ENCODE measurements around the gene ZNF469. TPM values are rescaled to one million over a fixed set of nuclear protein-coding genes. Genes with fewer than 3 reads are reported as not detected.

Gene ZNF469
- total and polyA plus RNA-seq, 8 donors: 1.4 to 5.5 (median 2.6) TPM

- Histone ChIP-seq H3K4me3 (no peak overlapping the region), H3K36me3 (no peaks in the 10 kb centered on the region), H3K27me3 (peaks cover 0 to 3% of the 10 kb centered on the region in 2 donors), H3K4me1 (no peaks in the 10 kb centered on the region), H3K9me3 (no peaks in the 10 kb centered on the region), H3K27ac (no peak overlapping the region)
- intact Hi-C loops (cut with DNase I): no loop called here
- no peak for DNase-seq
- ATAC-seq: no peak
- no peak for TF ChIP-seq CTCF (IDR thresholded peaks at IDR 0.05)
Observed at GRCh38 chr16:88398170-88398873, 15.6 kb downstream of the ZNF469 start.

- DNase-seq (no peak), ATAC-seq (no peak)
- no peak for TF ChIP-seq CTCF (IDR thresholded peaks at IDR 0.05)
- Histone ChIP-seq H3K4me3 (no peak overlapping the region), H3K27ac (no peak overlapping the region), H3K4me1 (no peaks in the 10 kb centered on the region), H3K27me3 (peaks cover 0 to 3% of the 10 kb centered on the region in 2 donors), H3K9me3 (no peaks in the 10 kb centered on the region), H3K36me3 (no peaks in the 10 kb centered on the region)
- intact Hi-C loops (cut with DNase I): no loop called here
Observed at GRCh38 chr16:88398874-88399178, 16.1 kb downstream of the ZNF469 start.

- no peak for TF ChIP-seq CTCF (IDR thresholded peaks at IDR 0.05)
- ATAC-seq: no peak
Observed at GRCh38 chr16:88400186-88400585, 17.4 kb downstream of the ZNF469 start.

GRCh38 chr16:88401604-88402246, 19.0 kb downstream of the ZNF469 start:
- DNase-seq (no peak), ATAC-seq (no peak)
- Histone ChIP-seq H3K36me3 (no peaks in the 10 kb centered on the region), H3K9me3 (no peaks in the 10 kb centered on the region), H3K27ac (no peak overlapping the region), H3K27me3 (peaks cover 0 to 22% of the 10 kb centered on the region in 2 donors), H3K4me3 (no peak overlapping the region), H3K4me1 (peaks cover 0 to 4% of the 10 kb centered on the region in 2 donors)
- no peak for TF ChIP-seq CTCF (IDR thresholded peaks at IDR 0.05)
- intact Hi-C loops (cut with DNase I): no loop called here

More at GRCh38 chr16:88400186-88400585, 17.4 kb downstream of the ZNF469 start:
- no peaks in the 10 kb centered on the region for H3K9me3 ChIP-seq
- DNase-seq: no peak
- H3K4me1 ChIP-seq: no peaks in the 10 kb centered on the region
- no peak overlapping the region for H3K4me3 ChIP-seq
- no peak overlapping the region for H3K27ac ChIP-seq
- no peaks in the 10 kb centered on the region for H3K36me3 ChIP-seq
- intact Hi-C loops (cut with DNase I): no loop called here
- H3K27me3 ChIP-seq: peaks cover 0 to 12% of the 10 kb centered on the region in 2 donors

DNA sequence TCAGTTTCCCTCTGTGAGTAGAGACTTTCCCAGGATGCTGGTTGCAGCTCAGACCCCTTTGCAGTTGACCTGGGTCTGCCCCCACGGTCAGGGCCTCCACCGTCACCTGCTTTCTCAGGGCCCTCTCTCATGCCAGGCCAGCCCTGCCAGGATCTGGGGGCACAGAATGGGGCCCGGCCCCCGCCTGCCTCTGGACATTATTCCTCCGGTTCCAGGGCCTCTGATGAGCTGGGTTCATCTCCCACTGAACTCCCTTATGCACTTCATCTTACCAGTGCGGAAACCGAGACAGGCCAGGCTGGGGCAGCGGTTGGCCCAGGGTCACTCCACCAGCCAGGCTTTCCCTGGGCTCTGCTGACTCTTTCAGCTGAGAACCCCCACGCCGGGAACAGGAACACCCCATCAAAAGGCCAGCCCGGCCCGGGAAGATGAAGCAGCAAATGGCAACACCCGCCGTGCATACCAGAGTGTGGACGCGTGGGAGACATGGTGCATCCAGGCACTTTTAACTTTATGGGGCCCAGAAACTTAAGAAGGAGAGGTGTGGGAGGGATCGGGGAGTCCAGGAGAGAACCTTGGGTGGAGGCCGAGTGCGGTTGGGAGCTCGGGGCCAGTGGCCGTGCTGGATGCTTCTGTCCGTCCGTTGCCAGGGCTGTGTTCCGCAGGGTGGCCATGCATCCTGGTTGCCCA, 19.9 kb downstream of the ZNF469 start:
- DNase-seq (no peak), ATAC-seq (no peak)
- Histone ChIP-seq H3K27ac (no peak overlapping the region), H3K9me3 (no peaks in the 10 kb centered on the region), H3K4me1 (peaks cover 0 to 7% of the 10 kb centered on the region in 2 donors), H3K27me3 (peaks cover 0 to 30% of the 10 kb centered on the region in 2 donors), H3K4me3 (no peak overlapping the region), H3K36me3 (no peaks in the 10 kb centered on the region)
- TF ChIP-seq CTCF (IDR thresholded peaks at IDR 0.05): no peak
- intact Hi-C loops (cut with DNase I): no loop called here

All from left lung (tissue), 10 donors.